Urinary bladder (tissue), 4 donors: ENCODE data around the gene CDC45. TPM values are rescaled to one million over a fixed set of nuclear protein-coding genes. Genes with fewer than 3 reads are reported as not detected.
"Not testable (repeated sequence)": the region's sequence is repeated elsewhere in the genome, so short reads cannot be mapped to it uniquely, and the experiment has no call there.

Experiments used
- DNase-seq: peaks from one replicate; pipeline ENCODE4 v3.0.0-alpha.2; 2015; ENCODE audit errors: extremely low spot score
- H3K27ac ChIP-seq: one replicate; pipeline ENCODE4 v1.5.1; 2013; ENCODE audit warnings: low read depth, mild to moderate bottlenecking, moderate library complexity
- H3K36me3 ChIP-seq: one replicate; pipeline ENCODE4 v1.6.1; 2013; ENCODE audit warnings: mild to moderate bottlenecking, moderate library complexity; ENCODE audit not compliant: insufficient read depth
- H3K4me1 ChIP-seq: one replicate; pipeline ENCODE4 v1.6.1; 2013; ENCODE audit warnings: mild to moderate bottlenecking, moderate library complexity; ENCODE audit not compliant: insufficient read depth
- H3K4me3 ChIP-seq: one replicate; pipeline ENCODE4 v1.5.1; 2013; ENCODE audit warnings: low read depth, low read length
- WGBS: extraction: QIAGEN DNeasy Blood & Tissue Kit; methylation state at CpG from one replicate; pipeline ENCODE4 v1.1.7; 2013; 5-methylcytosine and 5-hydroxymethylcytosine counted together
- polyA plus RNA-seq: library from polyadenylated mRNA; stranded (reverse); fragments of 200-250 nt; gene quantifications from one replicate; pipeline ENCODE4 v1.2.3, GENCODE V29; 2013
- total RNA-seq: library from RNA; depleted of rRNA; stranded (reverse); fragments of >200 nt; gene quantifications from one replicate; pipeline ENCODE4 v1.2.3, GENCODE V29; 2014
- donor health status: healthy with polysubstance abuse.
- donor health status: healthy.

CDC45 gene
- total and polyA plus RNA-seq, 2 donors, result 0.34 to 4.0 TPM

GRCh38 chr22:19535001-19535400, 55.3 kb downstream of the CDC45 start:
- no peak overlapping the region for H3K27ac ChIP-seq
- no peak overlapping the region for H3K4me3 ChIP-seq
- DNase-seq, result no peak
- no peaks in the 10 kb centered on the region for H3K4me1 ChIP-seq
- WGBS, result 27% methylated on average over 3 of the region's 3 CpGs
- H3K36me3 ChIP-seq, result no peaks in the 10 kb centered on the region

- H3K36me3 ChIP-seq, result no peaks in the 10 kb centered on the region
- H3K4me3 ChIP-seq, result no peak overlapping the region
- DNase-seq, result no peak
- H3K4me1 ChIP-seq, result no peaks in the 10 kb centered on the region
- no peak overlapping the region for H3K27ac ChIP-seq
- 90% methylated on average over 9 of the region's 9 CpGs for WGBS
These were observed 56.8 kb downstream of the CDC45 start for GRCh38 chr22:19536564-19536963.

- Histone ChIP-seq H3K4me3 (no peak overlapping the region), H3K27ac (no peak overlapping the region), H3K36me3 (no peaks in the 10 kb centered on the region), H3K4me1 (no peaks in the 10 kb centered on the region)
- no peak for DNase-seq
- WGBS, result 80% methylated on average over 5 of the region's 5 CpGs
These were observed 58.3 kb downstream of the CDC45 start for GRCh38 chr22:19537941-19538488.

- Histone ChIP-seq H3K27ac (no peak overlapping the region), H3K4me3 (no peak overlapping the region), H3K36me3 (no peaks in the 10 kb centered on the region), H3K4me1 (no peaks in the 10 kb centered on the region)
- no peak for DNase-seq
These were observed 60.7 kb downstream of the CDC45 start for GRCh38 chr22:19540394-19540793.

GRCh38 chr22:19543970-19544708, 64.4 kb downstream of the CDC45 start:
- WGBS, result 68% methylated on average over 16 of the region's 16 CpGs
- H3K4me3 ChIP-seq, result no peak overlapping the region
- H3K4me1 ChIP-seq, result no peaks in the 10 kb centered on the region
- no peak overlapping the region for H3K27ac ChIP-seq
- H3K36me3 ChIP-seq, result no peaks in the 10 kb centered on the region
- no peak for DNase-seq

- 79% methylated on average over 5 of the region's 5 CpGs for WGBS
- no peak for DNase-seq
These were observed 66.2 kb downstream of the CDC45 start for GRCh38 chr22:19545935-19546207.

GRCh38 chr22:19546680-19547079, 67.0 kb downstream of the CDC45 start:
- Histone ChIP-seq H3K4me1 (no peaks in the 10 kb centered on the region), H3K36me3 (no peaks in the 10 kb centered on the region), H3K27ac (no peak overlapping the region), H3K4me3 (no peak overlapping the region)
- WGBS, result 68% methylated on average over 6 of the region's 6 CpGs
- DNase-seq, result no peak

More at GRCh38 chr22:19545935-19546207, 66.2 kb downstream of the CDC45 start:
- no peaks in the 10 kb centered on the region for H3K36me3 ChIP-seq
- H3K4me3 ChIP-seq, result no peak overlapping the region
- no peak overlapping the region for H3K27ac ChIP-seq
- no peaks in the 10 kb centered on the region for H3K4me1 ChIP-seq

GRCh38 chr22:19547620-19548019, 67.9 kb downstream of the CDC45 start:
- no peak overlapping the region for H3K27ac ChIP-seq
- 94% methylated on average over 8 of the region's 8 CpGs for WGBS

GRCh38 chr22:19548427-19548826, 68.7 kb downstream of the CDC45 start:
- H3K27ac ChIP-seq, DNase-seq, H3K4me3 ChIP-seq, H3K4me1 ChIP-seq, H3K36me3 ChIP-seq: not testable (repeated sequence)
- WGBS, result 90% methylated on average over 5 of the region's 5 CpGs

More at GRCh38 chr22:19547620-19548019, 67.9 kb downstream of the CDC45 start:
- no peak for DNase-seq
- H3K4me3 ChIP-seq, result no peak overlapping the region
- no peaks in the 10 kb centered on the region for H3K4me1 ChIP-seq
- H3K36me3 ChIP-seq, result no peaks in the 10 kb centered on the region

GRCh38 chr22:19548964-19549363, 69.2 kb downstream of the CDC45 start:
- H3K27ac ChIP-seq, result no peak overlapping the region
- no peaks in the 10 kb centered on the region for H3K4me1 ChIP-seq
- H3K4me3 ChIP-seq, result no peak overlapping the region
- no peak for DNase-seq
- H3K36me3 ChIP-seq, result no peaks in the 10 kb centered on the region
- WGBS, result 81% methylated on average over 2 of the region's 2 CpGs

- H3K36me3 ChIP-seq, result no peaks in the 10 kb centered on the region
- no peak for DNase-seq
- 72% methylated on average over 7 of the region's 7 CpGs for WGBS
- H3K4me3 ChIP-seq, result no peak overlapping the region
- no peak overlapping the region for H3K27ac ChIP-seq
- H3K4me1 ChIP-seq, result no peaks in the 10 kb centered on the region
These were observed 69.7 kb downstream of the CDC45 start for GRCh38 chr22:19549428-19549827.

- 82% methylated on average over 7 of the region's 7 CpGs for WGBS
- no peaks in the 10 kb centered on the region for H3K4me1 ChIP-seq
- no peak for DNase-seq
- no peaks in the 10 kb centered on the region for H3K36me3 ChIP-seq
- no peak overlapping the region for H3K4me3 ChIP-seq
- no peak overlapping the region for H3K27ac ChIP-seq
These were observed 70.7 kb downstream of the CDC45 start for GRCh38 chr22:19550382-19550781.

GRCh38 chr22:19553201-19553600, 73.5 kb downstream of the CDC45 start:
- no peak overlapping the region for H3K27ac ChIP-seq
- no peaks in the 10 kb centered on the region for H3K36me3 ChIP-seq
- H3K4me3 ChIP-seq, result no peak overlapping the region
- 88% methylated on average over 2 of the region's 2 CpGs for WGBS
- no peaks in the 10 kb centered on the region for H3K4me1 ChIP-seq
- no peak for DNase-seq

- Histone ChIP-seq H3K4me1 (no peaks in the 10 kb centered on the region), H3K27ac (no peak overlapping the region), H3K36me3 (no peaks in the 10 kb centered on the region), H3K4me3 (no peak overlapping the region)
- 67% methylated on average over 12 of the region's 12 CpGs for WGBS
- no peak for DNase-seq
These were observed 75.2 kb downstream of the CDC45 start for GRCh38 chr22:19554834-19555404.
